HG02852 (cell line): ENCODE results near the gene DHCR7.

ENCODE experiments used
- ATAC-seq: cut with Tn5 transposase; IDR thresholded peaks from one replicate; pipeline ENCODE4 v1.9.1; 2021; ENCODE audit warnings: mild to moderate bottlenecking, moderate library complexity; ENCODE audit not compliant: unreplicated experiment

The DHCR7 gene

GRCh38 chr11:71481101-71481960 is 33.1 kb upstream of the DHCR7 start:
- no peak for ATAC-seq

- no peak for ATAC-seq
These were observed 30.3 kb upstream of the DHCR7 start for GRCh38 chr11:71478528-71478840.

- no peak for ATAC-seq
These were observed 29.7 kb upstream of the DHCR7 start for GRCh38 chr11:71477641-71478527.

GRCh38 chr11:71476926-71477640 is 28.9 kb upstream of the DHCR7 start:
- no peak for ATAC-seq

- no peak for ATAC-seq
These were observed 27.8 kb upstream of the DHCR7 start for GRCh38 chr11:71476031-71476430.

- no peak for ATAC-seq
These were observed 26.7 kb upstream of the DHCR7 start for GRCh38 chr11:71474771-71475483.

- ATAC-seq = no peak
These were observed 26.1 kb upstream of the DHCR7 start for GRCh38 chr11:71474141-71474770.

GRCh38 chr11:71473793-71474080 is 25.5 kb upstream of the DHCR7 start:
- no peak for ATAC-seq

- ATAC-seq = no peak
These were observed 25.0 kb upstream of the DHCR7 start for GRCh38 chr11:71472941-71473792.

GRCh38 chr11:71472357-71472885 is 24.2 kb upstream of the DHCR7 start:
- no peak for ATAC-seq

GRCh38 chr11:71470946-71471345 is 22.8 kb upstream of the DHCR7 start:
- ATAC-seq = no peak

- no peak for ATAC-seq
These were observed 19.0 kb upstream of the DHCR7 start for GRCh38 chr11:71467164-71467563.

GRCh38 chr11:71466358-71466757 is 18.2 kb upstream of the DHCR7 start:
- ATAC-seq = no peak

- ATAC-seq = no peak
These were observed 16.9 kb upstream of the DHCR7 start for GRCh38 chr11:71465054-71465453.

GRCh38 chr11:71463331-71464211 is 15.4 kb upstream of the DHCR7 start:
- no peak for ATAC-seq

GRCh38 chr11:71462726-71463125 is 14.5 kb upstream of the DHCR7 start:
- no peak for ATAC-seq

- ATAC-seq = no peak
These were observed 13.5 kb upstream of the DHCR7 start for GRCh38 chr11:71461696-71462095.

- no peak for ATAC-seq
These were observed 11.7 kb upstream of the DHCR7 start for GRCh38 chr11:71459767-71460320.
